Measurements from ENCODE around the gene WFDC1. TPM values are rescaled to one million over a fixed set of nuclear protein-coding genes. Genes with fewer than 3 reads are reported as not detected.

The WFDC1 gene
- total RNA-seq, 2 donors from 2014 or later, result 0.78 to 2.3 TPM

DNA sequence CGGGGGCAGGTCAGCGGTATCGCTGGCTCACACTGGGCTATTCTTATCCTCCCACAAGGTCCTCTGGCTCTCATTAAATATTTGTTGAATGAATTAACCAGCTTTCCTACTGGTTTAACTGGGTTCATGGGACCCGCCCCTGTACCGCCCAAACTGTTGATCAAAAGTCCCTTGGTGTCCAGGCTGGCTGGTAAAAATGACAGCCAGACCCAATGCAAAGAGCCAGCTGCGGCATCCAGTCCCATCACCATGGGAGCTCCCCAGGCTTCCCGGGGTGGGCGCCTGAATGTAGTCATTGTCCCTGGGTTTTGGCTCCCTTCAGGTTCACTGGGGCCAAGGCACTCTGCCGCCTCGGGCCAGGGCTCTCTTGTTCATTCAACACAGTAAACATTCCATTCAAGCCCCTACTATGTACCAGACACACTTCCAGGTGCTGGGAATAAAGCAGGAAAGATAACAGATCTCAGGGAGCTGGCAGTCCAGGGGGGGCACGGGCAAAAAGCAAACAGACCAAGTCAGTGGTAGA is 62.0 kb downstream of the WFDC1 start:
- ATAC-seq (no peak), DNase-seq (no peak)
- H3K27me3 ChIP-seq, result no peaks in the 10 kb centered on the region
- no peaks in the 10 kb centered on the region for H3K4me1 ChIP-seq
- H3K4me3 ChIP-seq, result no peak overlapping the region
- no peak overlapping the region for H3K27ac ChIP-seq
- intact Hi-C loops (cut with DNase I), result no loop called here
- TF ChIP-seq POLR2A (IDR thresholded peaks at IDR 0.05), result no peak
- TF ChIP-seq, protein P1, sequence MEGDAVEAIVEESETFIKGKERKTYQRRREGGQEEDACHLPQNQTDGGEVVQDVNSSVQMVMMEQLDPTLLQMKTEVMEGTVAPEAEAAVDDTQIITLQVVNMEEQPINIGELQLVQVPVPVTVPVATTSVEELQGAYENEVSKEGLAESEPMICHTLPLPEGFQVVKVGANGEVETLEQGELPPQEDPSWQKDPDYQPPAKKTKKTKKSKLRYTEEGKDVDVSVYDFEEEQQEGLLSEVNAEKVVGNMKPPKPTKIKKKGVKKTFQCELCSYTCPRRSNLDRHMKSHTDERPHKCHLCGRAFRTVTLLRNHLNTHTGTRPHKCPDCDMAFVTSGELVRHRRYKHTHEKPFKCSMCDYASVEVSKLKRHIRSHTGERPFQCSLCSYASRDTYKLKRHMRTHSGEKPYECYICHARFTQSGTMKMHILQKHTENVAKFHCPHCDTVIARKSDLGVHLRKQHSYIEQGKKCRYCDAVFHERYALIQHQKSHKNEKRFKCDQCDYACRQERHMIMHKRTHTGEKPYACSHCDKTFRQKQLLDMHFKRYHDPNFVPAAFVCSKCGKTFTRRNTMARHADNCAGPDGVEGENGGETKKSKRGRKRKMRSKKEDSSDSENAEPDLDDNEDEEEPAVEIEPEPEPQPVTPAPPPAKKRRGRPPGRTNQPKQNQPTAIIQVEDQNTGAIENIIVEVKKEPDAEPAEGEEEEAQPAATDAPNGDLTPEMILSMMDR (IDR thresholded peaks at IDR 0.05), result no peak
- H3K9me3 ChIP-seq, result no peaks in the 10 kb centered on the region
- 28 to 30% methylated on average over 8 to 11 of the region's 11 CpGs for WGBS, 2 donors
- no peaks in the 10 kb centered on the region for H3K36me3 ChIP-seq (replicated peaks in 1 of 2; ENCODE audit: insufficient read depth in 1 of 2, low read depth in 2 of 2)

DNA sequence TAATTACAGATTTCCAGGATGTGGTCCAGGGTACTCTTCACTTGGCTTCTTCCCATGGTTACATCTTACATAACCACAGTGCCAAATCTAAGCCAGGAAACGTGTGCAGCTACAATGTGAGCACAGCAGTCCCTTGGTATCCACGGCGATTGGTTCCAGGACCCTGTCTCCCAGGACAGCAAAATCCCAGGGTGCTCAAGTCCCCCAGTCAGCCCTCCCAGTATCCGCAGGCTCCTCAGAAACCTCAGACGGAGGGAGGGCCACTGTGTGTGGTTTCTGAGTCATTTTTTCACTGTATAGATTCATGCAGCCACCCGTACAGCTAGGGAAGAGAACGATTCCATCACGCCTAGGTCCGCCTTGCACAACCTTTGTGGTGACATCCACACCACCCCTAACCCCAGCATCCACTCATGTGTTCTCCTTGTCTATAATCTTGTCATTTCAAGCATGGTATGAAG is 62.5 kb downstream of the WFDC1 start:
- Histone ChIP-seq H3K4me3 (no peak overlapping the region), H3K4me1 (no peaks in the 10 kb centered on the region), H3K27ac (no peak overlapping the region), H3K36me3 (replicated peaks in 1 of 2; ENCODE audit: insufficient read depth in 1 of 2, low read depth in 2 of 2) (no peaks in the 10 kb centered on the region), H3K27me3 (no peaks in the 10 kb centered on the region), H3K9me3 (no peaks in the 10 kb centered on the region)
- DNase-seq (no peak), ATAC-seq (no peak)
- intact Hi-C loops (cut with DNase I), result no loop called here
- TF ChIP-seq, protein P1 (IDR thresholded peaks at IDR 0.05), result no peak
- TF ChIP-seq POLR2A (IDR thresholded peaks at IDR 0.05), result no peak
- 41 to 49% methylated on average over 7 to 9 of the region's 9 CpGs for WGBS, 2 donors

DNA sequence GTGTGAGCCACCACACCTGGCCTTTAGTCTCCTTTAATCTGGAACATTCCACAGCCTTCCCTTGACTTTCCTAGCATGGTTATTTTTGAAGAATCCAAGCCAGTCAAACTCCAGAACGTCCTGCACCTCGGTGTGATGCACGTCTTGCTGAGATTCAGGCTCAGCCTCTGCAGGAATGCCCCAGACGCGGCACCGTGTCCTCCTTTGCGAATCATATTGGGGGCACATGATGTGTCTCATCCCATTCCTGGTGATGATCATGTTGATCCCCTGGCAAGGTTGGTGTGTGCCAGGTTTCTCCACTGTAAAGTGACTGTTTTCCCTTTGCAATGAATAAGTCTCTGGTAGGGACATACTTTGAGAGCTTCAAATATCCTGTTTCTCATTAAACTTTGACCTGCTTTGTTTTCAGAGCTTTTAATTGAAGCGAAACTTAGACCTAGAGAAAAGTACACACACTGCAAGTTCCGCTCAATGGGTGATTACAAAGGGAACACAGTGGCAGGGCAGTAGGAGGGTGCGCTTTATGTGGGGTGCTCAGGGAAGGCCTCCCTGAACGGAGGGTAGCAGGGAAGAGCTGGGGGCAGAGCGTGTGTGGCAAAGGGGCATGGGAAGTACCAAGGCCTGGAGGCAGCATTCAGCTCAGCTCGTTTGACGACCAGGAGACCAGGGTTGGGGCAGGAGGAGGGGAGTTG is 64.1 kb downstream of the WFDC1 start:
- TF ChIP-seq, protein P1 (IDR thresholded peaks at IDR 0.05), result no peak
- no peak for TF ChIP-seq POLR2A (IDR thresholded peaks at IDR 0.05)
- Histone ChIP-seq H3K4me3 (no peak overlapping the region), H3K4me1 (no peaks in the 10 kb centered on the region), H3K9me3 (no peaks in the 10 kb centered on the region), H3K27ac (no peak overlapping the region), H3K36me3 (replicated peaks in 1 of 2; ENCODE audit: insufficient read depth in 1 of 2, low read depth in 2 of 2) (no peaks in the 10 kb centered on the region), H3K27me3 (no peaks in the 10 kb centered on the region)
- intact Hi-C loops (cut with DNase I), result no loop called here
- no peak for DNase-seq
- WGBS, 2 donors, result 67 to 75% methylated on average over 14 of the region's 14 CpGs
- ATAC-seq, result no peak

DNA sequence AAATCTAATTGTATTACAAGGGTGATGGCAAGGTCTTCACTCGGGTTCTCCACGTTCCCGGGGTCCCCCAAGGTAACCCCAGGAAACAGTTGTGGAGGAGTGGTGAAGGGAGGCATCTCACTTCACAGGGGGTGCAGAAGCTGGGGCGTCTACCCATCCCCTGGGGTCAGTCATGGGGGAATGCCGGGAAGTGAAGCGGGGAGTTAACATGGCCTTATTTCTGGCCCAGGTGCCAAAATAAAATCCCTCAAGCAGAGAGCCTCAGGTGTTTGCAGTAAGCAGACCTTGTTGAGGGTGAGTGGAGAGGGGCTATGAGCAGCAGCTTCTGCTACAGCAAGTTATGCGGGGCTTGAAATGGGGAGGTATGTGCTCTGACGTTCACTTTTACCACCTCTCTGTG is 64.6 kb downstream of the WFDC1 start:
- ATAC-seq, result no peak
- no peak for TF ChIP-seq POLR2A (IDR thresholded peaks at IDR 0.05)
- TF ChIP-seq, protein P1 (IDR thresholded peaks at IDR 0.05), result no peak
- H3K4me1 ChIP-seq, result no peaks in the 10 kb centered on the region
- H3K27ac ChIP-seq, result no peak overlapping the region
- H3K9me3 ChIP-seq, result no peaks in the 10 kb centered on the region
- H3K36me3 ChIP-seq (replicated peaks in 1 of 2; ENCODE audit: insufficient read depth in 1 of 2, low read depth in 2 of 2), result no peaks in the 10 kb centered on the region
- 45 to 49% methylated on average over 2 to 8 of the region's 8 CpGs for WGBS, 2 donors
- intact Hi-C loops (cut with DNase I), result no loop called here
- no peak for DNase-seq
- H3K4me3 ChIP-seq, result no peak overlapping the region
- H3K27me3 ChIP-seq, result no peaks in the 10 kb centered on the region

DNA sequence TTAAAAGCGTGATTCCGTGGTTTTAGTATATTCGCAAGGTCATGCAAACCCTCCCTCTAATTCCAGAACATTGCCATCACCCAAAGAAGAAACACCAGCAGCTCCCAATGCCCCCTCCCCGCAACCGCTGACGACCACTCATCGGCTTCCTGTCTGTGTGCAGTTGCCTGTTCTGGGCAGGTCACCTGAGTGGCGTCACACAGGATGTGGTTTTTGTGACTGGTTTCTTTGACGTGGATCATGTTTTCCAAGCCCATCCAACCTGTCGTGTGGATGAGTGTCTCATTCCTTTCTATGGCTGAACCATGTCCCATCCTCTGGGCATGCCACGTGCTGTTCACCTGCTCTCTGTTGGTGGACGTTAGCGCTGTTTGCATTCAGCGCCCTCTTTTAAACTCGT is 65.5 kb downstream of the WFDC1 start:
- Histone ChIP-seq H3K4me3 (no peak overlapping the region), H3K4me1 (no peaks in the 10 kb centered on the region), H3K36me3 (replicated peaks in 1 of 2; ENCODE audit: insufficient read depth in 1 of 2, low read depth in 2 of 2) (no peaks in the 10 kb centered on the region), H3K27ac (no peak overlapping the region), H3K9me3 (no peaks in the 10 kb centered on the region), H3K27me3 (no peaks in the 10 kb centered on the region)
- intact Hi-C loops (cut with DNase I), result no loop called here
- DNase-seq, result no peak
- WGBS, 2 donors, result 60 to 68% methylated on average over 12 to 15 of the region's 15 CpGs
- TF ChIP-seq, protein P1 (IDR thresholded peaks at IDR 0.05), result no peak
- TF ChIP-seq POLR2A (IDR thresholded peaks at IDR 0.05), result no peak
- no peak for ATAC-seq
